AG04450 (cell line): ENCODE measurements around the gene ETV1. TPM values are rescaled to one million over a fixed set of nuclear protein-coding genes. Genes with fewer than 3 reads are reported as not detected.

Experiments used
- CTCF ChIA-PET: fragments of 300-600, 350-600 bp; formaldehyde crosslinking; extraction: SDS; loops from one replicate; lab custom pipeline; 2022; ENCODE audit warnings: antibody characterized with exemption, inconsistent platforms; lab: Charles Lee
- POLR2A ChIA-PET: fragments of 350-600 bp; formaldehyde crosslinking; extraction: SDS; loops from one replicate; lab custom pipeline; 2021; ENCODE audit warnings: antibody characterized with exemption, inconsistent platforms; lab: Yijun Ruan, JAX
- DNase-seq: peaks from one replicate; pipeline ENCODE4 v3.0.0-alpha.2; 2011; ENCODE audit warnings: low read depth, low spot score
- H3K27ac ChIP-seq: one replicate; pipeline ENCODE4 v1.5.1; 2012; ENCODE audit warnings: low read depth, low read length, control low read depth
- H3K27me3 ChIP-seq: one replicate; pipeline ENCODE4 v1.6.0; 2012; ENCODE audit warnings: low read length; ENCODE audit not compliant: control insufficient read depth, insufficient read depth
- H3K4me3 ChIP-seq: 2 replicates; pipeline ENCODE4 v1.5.1; 2011; ENCODE audit warnings: mild to moderate bottlenecking, low read depth, low read length, control low read depth
- H3K9me3 ChIP-seq: 2 replicates; pipeline ENCODE4 v1.5.1; 2012; ENCODE audit warnings: low read length; ENCODE audit not compliant: control insufficient read depth, insufficient read depth
- CTCF ChIP-seq: IDR thresholded peaks from 2 replicates; pipeline ENCODE4 v1.5.1; 2011; ENCODE audit warnings: low read depth, low read length, control low read depth, inconsistent platforms
- polyA plus RNA-seq: library from polyadenylated mRNA; depleted of rRNA; stranded (reverse); fragments of >200 nt; gene quantifications from 2 replicates; pipeline ENCODE4 v1.2.3, GENCODE V29; 2011

Gene ETV1
- polyA plus RNA-seq, 1 experiment, result 14.9 TPM

- H3K4me3 ChIP-seq, result no peak overlapping the region
- no peaks in the 10 kb centered on the region for H3K9me3 ChIP-seq
- no peak for DNase-seq
- H3K27me3 ChIP-seq, result no peaks in the 10 kb centered on the region
- ChIA-PET CTCF (no interaction called here), POLR2A (no interaction called here)
- H3K27ac ChIP-seq, result no peak overlapping the region
- TF ChIP-seq CTCF, result no peak
These were observed 36.5 kb downstream of the ETV1 start for GRCh38 chr7:13952921-13953320.

GRCh38 chr7:13949939-13950338 is 39.5 kb downstream of the ETV1 start:
- Histone ChIP-seq H3K4me3 (no peak overlapping the region), H3K27ac (no peak overlapping the region), H3K9me3 (no peaks in the 10 kb centered on the region), H3K27me3 (no peaks in the 10 kb centered on the region)
- TF ChIP-seq CTCF, result no peak
- no peak for DNase-seq
- CTCF ChIA-PET, result no interaction called here
- POLR2A ChIA-PET, result no interaction called here

- CTCF ChIA-PET, result no interaction called here
- POLR2A ChIA-PET, result no interaction called here
- TF ChIP-seq CTCF, result no peak
These were observed 40.0 kb downstream of the ETV1 start for GRCh38 chr7:13949445-13949844.

GRCh38 chr7:13948019-13948801 is 41.3 kb downstream of the ETV1 start:
- DNase-seq, result no peak
- H3K4me3 ChIP-seq, result no peak overlapping the region
- no peak overlapping the region for H3K27ac ChIP-seq
- no peaks in the 10 kb centered on the region for H3K9me3 ChIP-seq
- ChIA-PET CTCF (interaction anchor here (0.6 to 1.2 kb wide), 2 partner anchors 12 to 743 kb away, joined by 3 to 5 read pairs; no protein-coding TSS in a partner anchor), POLR2A (no interaction called here)
- no peaks in the 10 kb centered on the region for H3K27me3 ChIP-seq
- TF ChIP-seq CTCF, result no peak

More at GRCh38 chr7:13949445-13949844, 40.0 kb downstream of the ETV1 start:
- no peak overlapping the region for H3K27ac ChIP-seq
- DNase-seq, result no peak
- no peaks in the 10 kb centered on the region for H3K27me3 ChIP-seq
- H3K9me3 ChIP-seq, result no peaks in the 10 kb centered on the region
- no peak overlapping the region for H3K4me3 ChIP-seq

GRCh38 chr7:13947535-13947934 is 41.9 kb downstream of the ETV1 start:
- POLR2A ChIA-PET, result no interaction called here
- DNase-seq, result no peak

More at GRCh38 chr7:13947535-13947934, 41.9 kb downstream of the ETV1 start:
- no peaks in the 10 kb centered on the region for H3K9me3 ChIP-seq
- H3K27me3 ChIP-seq, result no peaks in the 10 kb centered on the region
- no peak for TF ChIP-seq CTCF
- no peak overlapping the region for H3K4me3 ChIP-seq
- CTCF ChIA-PET, result interaction anchor here (0.6 kb wide), 1 partner anchor 744 kb away, joined by 5 read pairs; no protein-coding TSS in a partner anchor
- H3K27ac ChIP-seq, result no peak overlapping the region
